Measurements from ENCODE around the gene PITX1. TPM values are rescaled to one million over a fixed set of nuclear protein-coding genes. Genes with fewer than 3 reads are reported as not detected.

Gene PITX1
- polyA plus RNA-seq, 1 donor = not detected

- DNase-seq = no peak
Measured at GRCh38 chr5:135041726-135042125, 7.7 kb upstream of the PITX1 start.

DNA sequence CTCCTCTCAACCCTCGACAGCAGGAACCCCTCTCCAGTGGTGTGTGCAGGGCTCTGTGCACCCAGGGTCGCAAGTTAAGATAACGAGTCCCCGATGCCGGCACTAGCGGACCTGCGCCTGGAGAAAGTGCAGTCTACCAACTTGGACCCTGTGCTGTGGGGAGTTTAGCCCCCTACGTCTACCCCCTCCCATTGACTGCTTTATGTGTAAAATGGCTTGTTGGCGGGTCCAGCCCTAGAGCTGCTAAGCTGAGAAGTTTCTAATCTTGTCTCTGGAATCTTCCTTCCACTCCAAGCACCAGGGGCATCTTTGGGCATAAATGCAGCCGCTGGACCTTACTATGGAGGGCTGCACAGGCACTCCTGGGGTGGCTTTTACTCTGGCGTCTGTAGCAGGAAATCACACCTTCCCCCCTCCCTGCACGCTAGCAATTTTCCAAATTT, 7.1 kb upstream of the PITX1 start:
- no peak for DNase-seq

GRCh38 chr5:135040333-135041144, 6.5 kb upstream of the PITX1 start:
- no peak for DNase-seq

GRCh38 chr5:135040034-135040332, 6.0 kb upstream of the PITX1 start:
- DNase-seq = no peak

DNA sequence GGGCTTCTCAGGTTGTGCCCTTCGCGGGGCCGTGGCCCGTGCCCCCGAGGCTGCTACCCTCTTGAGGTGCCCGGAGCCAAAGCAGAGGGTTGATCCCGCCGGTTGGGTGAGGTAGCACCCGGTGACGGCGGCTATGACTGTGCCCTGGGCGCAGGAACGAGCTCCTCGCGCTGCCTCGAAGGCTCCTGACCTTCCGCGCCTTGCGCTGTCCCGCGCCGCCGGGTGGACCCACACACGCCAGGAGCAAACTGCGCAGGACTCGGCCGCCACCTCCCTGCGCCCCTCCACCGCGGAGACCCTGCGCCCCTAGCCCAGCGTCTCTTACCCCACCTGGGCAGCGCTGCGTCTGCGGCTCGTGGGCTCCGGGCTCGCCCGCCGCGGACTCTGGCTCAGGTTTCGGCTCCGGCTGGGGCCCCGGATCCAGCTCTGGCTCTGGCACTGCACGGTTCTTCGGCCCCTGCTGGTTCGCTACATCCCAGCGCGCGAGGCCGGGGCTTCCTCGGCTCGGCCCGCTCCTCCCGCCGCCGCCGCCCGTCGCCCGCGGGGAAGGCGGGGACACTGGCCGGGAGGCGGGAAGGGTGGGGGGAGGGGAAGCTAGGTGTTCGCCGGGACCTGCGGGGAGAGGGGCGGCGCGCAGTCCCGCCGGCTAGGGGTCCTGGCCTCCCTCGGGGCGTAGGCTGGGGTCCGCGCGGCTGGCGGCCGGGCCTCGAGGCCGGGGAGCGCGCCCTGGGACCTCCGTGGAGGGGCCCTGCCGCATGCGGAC, 5.4 kb upstream of the PITX1 start:
- DNase-seq = no peak

- DNase-seq = no peak
Measured at GRCh38 chr5:135038813-135039270, 4.8 kb upstream of the PITX1 start.

DNA sequence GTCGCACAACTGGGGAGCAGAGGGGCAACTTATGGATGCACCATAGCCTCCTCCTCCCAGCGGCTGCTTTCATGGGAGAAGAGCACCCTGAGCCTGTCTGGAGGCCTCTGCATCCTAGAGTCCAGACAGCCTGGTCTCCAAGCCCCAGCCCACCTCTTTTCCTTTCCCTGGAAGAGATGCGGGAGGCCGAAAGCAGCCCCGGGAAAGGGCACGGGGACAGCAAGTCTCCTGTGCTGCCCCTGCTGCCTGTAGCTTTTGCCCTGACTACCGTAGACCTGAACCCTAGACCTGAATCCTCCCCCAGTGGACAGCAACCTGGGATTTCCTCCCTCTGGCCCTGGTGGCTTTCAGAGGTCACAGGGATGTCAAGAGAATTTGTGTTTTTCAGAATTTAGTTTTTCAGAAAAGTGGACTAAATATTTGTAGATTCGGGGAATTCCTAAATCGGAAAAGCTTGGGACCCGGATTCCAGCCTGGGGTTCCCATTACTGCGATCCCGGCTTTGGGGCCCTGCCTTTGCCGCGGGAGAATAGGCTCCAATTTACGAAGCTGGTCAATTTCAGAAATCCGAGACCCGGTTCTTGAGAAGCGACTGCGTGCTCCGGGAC, 4.3 kb upstream of the PITX1 start:
- no peak for DNase-seq

- DNase-seq = no peak
Measured at GRCh38 chr5:135037519-135038204, 3.6 kb upstream of the PITX1 start.

- DNase-seq = no peak
Measured at GRCh38 chr5:135036405-135036804, 2.4 kb upstream of the PITX1 start.

DNA sequence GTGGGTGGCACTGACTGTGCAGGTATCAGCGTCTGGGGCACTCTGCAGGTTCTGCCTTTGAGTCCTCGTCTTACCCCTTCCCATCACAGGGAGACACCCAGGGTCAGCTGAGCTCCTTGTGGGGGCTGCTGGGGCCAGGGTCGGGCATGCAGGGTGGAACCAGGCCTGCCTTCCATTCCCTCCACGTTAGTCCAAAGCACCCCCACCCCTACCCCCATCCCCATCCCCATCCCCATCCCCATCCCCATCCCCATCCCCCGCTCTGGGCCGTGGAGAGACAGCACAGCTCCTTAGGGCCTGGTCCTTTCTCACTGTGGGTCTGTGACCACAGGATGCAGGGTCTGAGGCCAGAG, 1.6 kb upstream of the PITX1 start:
- no peak for DNase-seq

DNA sequence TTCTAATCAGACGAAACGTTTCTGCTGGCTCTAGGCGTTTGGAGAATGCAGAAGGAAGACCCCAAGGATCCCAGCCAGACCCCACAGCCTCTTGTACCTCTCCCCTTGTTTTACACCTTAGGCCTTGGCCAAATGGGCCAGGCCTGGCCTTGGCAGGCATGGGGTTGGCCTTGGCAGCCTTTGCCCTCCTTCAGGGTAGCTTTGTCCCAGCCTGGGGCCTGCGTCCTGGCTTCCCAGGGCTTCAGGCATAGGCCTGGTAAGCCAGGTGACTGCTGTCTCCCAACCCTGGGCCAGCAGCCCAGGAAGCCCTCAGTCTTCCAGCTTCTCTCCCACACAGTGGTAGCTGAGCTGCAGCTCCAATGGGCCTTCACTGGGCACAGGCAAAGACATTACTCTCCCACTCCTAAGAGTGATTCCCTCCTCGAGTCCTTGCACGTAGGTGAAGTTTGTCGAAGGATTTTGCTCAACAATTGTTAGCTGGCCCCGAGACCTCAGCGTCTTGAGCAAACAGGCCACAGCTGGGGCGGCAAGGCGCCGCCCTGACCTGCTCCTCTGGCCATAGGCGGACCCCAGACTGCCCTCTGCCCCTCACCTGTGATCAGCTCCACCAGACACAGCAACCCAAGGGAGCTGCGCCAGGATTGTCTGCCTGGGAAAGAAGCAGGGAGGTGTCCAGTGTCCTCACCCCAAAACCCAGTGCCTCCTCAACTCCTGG, 1.1 kb upstream of the PITX1 start:
- no peak for DNase-seq

DNA sequence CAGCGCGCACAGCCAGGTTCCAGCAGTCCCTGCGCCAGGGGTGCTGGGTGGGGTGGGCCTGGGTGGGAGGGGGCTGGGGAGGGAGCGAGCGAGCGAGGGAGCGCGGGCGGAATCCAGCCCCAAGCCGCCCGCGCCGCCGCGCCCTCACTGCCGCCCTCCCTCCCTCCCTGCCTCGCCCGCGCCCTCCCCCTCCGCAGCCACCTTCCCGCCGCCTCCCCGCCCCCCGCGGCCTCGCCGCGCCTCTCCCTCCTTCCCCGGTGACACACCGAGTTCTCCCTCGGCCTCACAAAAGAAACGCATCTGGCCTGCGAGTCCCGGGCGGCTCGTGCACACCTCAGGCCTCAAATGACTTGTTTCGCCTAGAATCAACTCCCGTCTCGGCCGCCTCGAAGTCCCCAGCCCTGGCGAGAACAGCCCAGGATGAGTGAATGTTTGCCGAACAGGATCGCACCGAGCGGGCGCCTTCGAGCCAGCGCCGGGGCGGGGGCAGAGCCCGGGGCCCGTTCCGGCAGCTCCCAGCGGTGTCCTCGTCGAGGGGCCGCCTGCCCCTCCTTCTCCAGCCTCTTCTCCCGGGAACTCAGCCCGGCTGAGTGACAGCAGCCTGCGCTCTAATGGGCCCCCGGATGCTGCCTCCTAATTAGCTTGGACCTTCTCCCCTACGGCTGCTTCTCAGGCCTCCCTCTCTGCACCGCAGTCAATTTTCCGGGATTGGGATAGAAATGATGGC, 371 bp upstream of the PITX1 start:
- no peak for DNase-seq

GRCh38 chr5:135032999-135033861, 798 bp downstream of the PITX1 start:
- DNase-seq = no peak

GRCh38 chr5:135032695-135032998, 1.4 kb downstream of the PITX1 start:
- DNase-seq = no peak

DNA sequence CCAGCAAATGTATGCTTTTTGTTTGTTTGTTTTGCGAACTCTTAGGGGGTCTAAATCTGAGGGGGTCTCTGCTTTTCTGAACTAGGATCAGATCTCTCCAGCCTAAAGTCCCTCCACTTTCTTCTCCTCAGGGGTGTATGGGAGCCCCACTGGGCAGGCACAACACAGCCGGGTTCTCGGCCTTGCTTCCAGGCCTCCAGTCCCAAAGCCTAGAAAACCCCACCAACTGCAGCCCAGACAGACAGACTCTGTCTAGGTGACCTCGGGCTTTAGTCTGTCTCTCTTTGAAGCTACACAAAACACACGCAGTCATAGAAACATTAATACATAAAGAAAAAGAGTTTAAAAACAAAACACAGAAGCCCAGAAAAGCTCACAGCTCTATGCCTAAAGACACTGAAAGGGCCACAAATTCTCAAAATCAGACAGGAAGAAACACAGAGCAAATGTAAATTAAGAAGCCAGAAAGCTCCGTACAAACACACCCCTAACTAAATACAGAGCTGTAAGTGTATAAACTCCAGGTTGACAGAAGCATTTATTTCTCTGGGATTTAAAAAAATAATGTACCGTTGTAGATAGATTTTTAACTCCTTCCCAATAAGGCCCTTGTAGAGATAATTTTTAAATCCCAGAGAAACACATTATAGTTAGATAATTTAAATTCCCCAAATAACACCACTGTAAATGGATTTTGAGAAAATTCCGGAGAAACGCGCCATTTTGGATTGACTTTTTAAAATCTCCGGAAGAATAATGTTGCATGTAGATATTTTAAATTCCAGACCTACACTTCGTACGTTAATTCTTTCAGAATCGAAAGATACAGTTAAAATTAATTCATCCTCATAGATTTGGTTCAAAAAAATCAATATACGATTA, 2.0 kb downstream of the PITX1 start:
- no peak for DNase-seq

GRCh38 chr5:135030956-135031812, 2.8 kb downstream of the PITX1 start:
- no peak for DNase-seq

DNA sequence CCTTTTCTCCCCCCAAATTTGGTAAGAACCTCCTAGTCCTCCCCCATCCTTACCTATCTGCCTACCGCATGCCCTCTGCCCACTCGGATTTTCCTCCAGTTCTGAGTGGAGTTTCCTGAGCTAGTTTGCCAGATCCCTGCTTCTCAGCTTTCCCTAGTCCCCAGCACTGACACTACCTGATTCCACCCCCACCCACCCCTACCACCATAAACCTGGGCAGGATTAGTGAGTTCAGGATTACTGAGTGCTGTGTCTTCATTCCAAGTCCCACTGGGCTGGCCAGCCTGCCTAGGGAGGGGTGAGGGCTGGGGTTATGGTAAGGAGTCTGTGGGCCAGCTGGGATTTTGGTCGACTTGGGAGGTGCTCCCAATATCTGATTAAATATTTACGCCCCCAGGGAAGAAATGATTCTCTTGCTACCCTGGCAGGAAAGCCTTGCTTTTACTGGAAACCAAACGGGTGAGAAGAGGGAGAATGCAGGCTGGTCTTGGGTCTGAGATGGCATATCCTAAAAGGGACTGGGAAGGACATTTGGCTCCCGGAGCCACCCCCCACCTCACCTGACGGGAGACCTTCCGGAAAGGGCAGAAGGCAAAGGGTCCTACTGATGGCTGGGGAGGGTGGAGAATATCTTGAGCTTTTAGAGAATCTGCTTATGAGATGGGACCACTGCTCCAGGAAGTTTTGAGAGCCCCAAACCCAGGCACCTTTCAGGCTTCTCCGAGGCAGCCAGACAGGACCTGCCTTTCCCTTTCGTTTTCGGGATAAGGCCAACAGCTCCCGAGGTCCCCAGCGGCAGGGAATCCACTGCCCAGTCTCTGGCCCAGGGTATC, 3.7 kb downstream of the PITX1 start:
- DNase-seq = no peak

Measured in left kidney (tissue), 2 donors.